C4-2B (cell line): ENCODE results near the gene DDX5.

Experiments
- ZFX ChIP-seq: fragments of 450-650 bp; IDR thresholded peaks from 2 replicates; pipeline ENCODE4 v1.6.1; 2017
- TF ChIP-seq, protein P1 (sequence below): fragments of 450-650 bp; conservative IDR thresholded peaks from 2 replicates; pipeline ENCODE4 v1.5.1; 2017; ENCODE audit warnings: mild to moderate bottlenecking

DNA sequence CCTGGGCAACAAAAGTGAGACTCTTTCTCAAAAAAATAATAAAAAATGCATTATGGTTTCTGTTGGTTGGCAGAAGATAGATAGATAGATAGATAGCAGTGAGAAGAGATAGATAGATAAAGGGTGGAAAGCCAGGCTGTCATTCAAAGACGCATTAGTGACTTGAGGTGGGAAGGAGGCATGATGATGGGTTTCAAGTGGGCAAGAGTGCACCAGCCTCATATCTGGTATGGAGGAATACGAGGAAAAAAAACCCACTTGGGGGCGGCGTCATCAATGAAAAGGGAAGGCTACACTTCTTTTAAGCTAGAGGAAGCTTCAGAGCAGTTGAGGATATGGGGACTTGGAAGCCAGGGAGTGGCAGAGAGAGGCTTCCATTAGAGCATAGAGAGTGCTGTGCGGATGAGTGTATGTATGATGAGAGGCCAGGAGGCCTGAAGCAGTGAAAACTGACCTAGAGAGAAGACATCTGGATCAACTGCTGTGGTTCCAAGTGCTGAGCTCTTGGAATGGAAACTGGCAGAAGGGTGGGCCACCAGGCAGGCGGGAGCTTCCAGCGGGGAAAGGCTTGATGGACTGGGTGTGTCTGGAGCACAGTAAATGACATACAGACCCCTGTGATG, 32.5 kb upstream of the DDX5 start:
- TF ChIP-seq, protein P1, sequence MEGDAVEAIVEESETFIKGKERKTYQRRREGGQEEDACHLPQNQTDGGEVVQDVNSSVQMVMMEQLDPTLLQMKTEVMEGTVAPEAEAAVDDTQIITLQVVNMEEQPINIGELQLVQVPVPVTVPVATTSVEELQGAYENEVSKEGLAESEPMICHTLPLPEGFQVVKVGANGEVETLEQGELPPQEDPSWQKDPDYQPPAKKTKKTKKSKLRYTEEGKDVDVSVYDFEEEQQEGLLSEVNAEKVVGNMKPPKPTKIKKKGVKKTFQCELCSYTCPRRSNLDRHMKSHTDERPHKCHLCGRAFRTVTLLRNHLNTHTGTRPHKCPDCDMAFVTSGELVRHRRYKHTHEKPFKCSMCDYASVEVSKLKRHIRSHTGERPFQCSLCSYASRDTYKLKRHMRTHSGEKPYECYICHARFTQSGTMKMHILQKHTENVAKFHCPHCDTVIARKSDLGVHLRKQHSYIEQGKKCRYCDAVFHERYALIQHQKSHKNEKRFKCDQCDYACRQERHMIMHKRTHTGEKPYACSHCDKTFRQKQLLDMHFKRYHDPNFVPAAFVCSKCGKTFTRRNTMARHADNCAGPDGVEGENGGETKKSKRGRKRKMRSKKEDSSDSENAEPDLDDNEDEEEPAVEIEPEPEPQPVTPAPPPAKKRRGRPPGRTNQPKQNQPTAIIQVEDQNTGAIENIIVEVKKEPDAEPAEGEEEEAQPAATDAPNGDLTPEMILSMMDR, result no peak
- no peak for TF ChIP-seq ZFX
